GM19438 (cell line): ENCODE measurements around the gene ZNF185.

Experiments
- ATAC-seq: cut with Tn5 transposase; IDR thresholded peaks from one replicate; pipeline ENCODE4 v1.9.1; 2021; ENCODE audit warnings: low read depth; ENCODE audit not compliant: unreplicated experiment

Gene ZNF185

DNA sequence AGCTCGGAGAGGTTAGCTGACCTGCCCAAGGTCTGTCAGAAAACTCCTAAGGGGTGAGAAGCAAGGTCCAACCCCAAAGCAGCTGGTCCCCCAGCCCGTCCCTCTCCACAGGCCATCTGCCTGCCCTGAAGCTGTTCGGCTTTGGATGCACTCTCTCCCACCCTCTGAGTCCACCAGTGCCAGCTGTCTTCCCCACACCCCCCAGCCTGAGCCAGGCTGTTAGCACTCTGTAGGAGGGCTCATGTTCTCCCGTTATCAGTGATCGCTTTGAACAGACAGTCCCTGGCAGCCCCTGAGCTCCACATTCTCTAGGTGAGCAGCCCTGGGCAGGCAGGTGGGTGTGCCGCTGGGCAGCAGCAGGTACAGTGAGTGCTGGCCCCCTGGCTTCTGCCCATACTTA lies 16.0 kb downstream of the ZNF185 start:
- ATAC-seq = no peak

DNA sequence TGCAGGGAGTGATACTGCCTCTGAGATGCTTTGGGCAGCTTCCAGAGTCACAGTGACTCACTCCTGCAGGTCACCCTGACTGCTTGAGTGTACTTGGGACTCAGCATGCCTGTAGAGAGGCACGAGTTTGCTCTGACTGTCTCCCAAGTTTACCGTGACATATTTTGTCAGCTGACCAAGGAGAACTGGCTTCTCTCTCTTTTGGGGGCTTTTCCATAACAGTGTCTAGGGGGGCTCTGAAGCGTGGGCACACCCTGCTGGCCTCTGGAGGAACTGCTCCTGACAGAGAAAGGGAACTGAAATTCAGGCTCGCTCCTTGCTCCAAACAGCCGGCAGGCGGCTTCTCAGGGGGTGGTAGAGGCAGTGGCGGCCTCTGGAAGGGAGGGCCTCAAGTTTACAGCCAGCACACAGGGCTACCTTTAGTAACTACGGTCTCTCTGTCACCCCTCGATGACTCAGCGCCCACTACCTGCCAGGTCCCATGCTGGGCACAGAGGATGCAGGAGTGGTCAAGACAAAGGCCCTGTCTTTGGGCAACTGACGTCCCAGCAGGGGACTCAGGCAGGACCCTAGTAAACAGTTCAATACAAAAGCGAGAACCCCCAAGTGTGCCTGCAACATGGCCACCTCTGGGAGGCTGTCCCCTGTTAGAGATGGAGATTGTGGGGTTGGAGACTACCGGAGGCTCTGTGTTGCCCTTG lies 17.8 kb downstream of the ZNF185 start:
- ATAC-seq = peak; percentile 84

DNA sequence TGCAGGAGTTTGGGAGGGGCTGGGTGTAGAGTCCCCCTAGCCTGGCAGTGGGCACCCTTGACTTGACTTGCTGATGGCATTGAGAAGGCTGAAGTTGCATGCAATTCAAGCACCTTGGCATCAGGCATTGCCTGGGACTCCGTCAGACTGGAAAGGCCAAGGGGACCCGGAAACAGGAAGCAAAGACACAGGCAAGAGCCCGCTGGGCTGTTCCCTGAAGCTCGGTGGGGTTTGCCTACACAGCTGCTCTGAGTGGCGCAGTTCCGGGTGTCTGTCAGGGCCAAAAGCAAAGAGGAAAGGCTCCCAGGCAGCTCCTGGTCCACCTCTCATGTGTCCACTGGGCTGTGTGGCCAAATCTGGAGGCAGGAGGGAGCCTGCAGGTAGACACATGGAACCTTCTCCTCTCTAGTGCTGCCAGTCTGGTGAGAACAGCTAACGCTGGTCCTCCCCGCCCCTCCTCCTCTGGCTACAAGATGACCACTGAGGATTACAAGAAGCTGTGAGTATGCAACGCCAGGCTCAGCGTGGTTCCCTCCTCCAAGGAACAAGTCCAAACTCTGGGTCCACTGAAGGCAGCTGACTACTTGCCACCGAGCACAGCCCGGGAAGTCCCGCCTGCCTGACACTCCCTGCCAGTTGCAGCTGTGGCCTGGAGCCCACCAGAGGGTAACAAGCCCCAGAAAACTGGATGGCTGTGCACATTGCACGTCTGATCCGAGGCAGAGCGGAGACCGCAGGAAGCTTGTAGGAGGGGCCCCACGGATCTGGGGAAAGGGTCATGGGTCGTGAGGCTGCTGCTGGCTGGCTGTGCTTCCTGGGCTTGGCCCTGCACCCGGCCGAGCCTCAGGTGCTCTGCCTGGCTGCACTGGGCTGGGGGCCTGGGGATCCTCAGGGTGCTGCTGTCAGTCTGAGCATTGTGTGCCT lies 20.1 kb downstream of the ZNF185 start:
- ATAC-seq = no peak

DNA sequence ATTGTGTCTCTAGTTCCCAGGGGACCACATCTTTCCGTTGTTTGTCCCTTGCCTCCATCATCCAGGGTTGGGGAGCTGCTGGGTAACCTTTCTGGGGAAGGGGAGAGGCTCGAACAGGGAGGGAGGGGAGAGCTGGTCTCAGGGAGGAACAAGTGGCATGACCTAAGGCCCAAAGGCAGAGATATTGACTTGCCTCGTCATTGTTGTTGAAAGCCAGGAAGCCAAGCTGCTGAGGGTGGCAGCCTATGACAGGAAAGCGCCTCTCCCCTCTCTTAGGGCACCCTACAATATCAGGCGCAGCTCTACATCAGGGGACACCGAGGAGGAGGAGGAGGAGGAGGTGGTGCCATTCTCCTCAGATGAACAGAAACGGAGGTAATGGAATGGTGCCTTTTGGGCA lies 20.8 kb downstream of the ZNF185 start:
- ATAC-seq = no peak

DNA sequence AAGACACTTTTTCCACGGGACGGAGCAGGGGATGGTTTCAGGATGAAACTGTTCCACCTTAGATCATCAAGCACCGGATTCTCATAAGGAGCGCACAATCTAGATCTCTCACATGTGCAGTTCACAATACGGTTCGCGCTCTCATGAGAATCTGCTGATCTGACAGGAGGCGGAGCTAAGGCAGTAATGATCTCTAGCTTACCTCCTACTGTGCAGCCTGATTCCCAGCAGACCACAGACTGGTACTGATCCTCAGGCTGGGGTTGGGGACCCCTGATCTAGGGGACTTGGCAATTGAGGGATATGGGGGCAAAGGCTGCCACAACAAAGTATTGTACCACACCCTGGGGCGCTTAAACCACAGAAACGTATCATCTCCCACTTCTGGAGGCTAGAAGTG lies 25.7 kb downstream of the ZNF185 start:
- ATAC-seq = no peak

DNA sequence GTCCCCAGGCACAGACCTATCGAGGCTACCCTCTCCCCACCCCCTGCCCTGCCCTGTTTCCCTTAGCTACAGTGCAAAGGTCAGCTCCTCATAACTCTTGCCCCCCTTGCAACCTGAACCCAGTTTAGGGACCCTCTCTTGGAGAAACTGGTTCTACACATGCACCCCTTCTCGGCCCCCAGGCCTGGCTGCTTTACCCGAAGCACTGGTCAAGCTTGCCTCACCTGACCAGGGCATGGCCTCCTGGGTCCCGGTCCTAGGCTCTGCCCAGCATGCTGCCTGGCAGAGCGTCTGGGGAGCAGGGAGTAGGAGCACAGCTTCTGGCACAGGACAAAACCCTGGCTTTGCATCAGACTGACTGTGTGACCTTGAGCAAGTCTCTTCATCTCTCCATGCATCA lies 28.0 kb downstream of the ZNF185 start:
- ATAC-seq = peak; percentile 11

DNA sequence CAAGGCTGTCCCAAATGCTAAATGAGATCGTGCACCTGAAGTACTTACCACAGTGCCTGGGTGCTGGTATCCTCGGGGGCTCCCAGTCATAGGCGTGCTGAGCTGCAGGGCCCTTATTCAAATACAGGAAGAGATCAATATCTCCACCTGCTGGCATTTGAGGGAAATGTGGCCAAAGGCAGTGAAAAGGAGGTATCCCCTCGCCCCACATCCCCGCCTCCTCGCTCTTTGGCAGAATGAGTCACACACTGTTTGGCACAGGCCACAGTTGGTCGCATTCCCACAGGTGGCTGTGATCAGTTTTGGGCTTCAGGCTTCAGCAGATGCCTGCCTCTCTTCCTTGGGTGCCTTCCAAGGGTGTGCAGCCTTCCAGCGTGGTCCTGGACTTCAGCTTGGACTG lies 28.4 kb downstream of the ZNF185 start:
- ATAC-seq = peak; percentile 83

DNA sequence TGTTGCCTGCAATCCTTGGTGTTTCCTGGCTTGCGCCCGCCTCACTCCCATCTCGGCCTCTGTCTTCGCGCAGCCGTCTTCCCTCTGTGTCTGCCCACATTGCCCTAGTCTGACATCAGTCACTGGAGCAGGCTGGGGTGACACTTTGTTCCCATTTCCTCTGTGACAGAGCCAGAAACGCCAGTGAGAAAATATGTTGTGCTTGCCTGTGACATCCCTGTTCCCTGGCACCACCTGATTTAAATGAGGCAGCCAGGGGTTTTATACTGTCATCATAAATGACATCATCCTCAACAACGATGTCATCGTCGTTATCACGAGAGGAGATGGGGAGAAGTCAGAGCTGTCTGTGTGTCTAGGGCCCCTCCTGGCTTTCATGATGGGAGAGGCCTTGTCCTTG lies 29.1 kb downstream of the ZNF185 start:
- ATAC-seq = no peak

DNA sequence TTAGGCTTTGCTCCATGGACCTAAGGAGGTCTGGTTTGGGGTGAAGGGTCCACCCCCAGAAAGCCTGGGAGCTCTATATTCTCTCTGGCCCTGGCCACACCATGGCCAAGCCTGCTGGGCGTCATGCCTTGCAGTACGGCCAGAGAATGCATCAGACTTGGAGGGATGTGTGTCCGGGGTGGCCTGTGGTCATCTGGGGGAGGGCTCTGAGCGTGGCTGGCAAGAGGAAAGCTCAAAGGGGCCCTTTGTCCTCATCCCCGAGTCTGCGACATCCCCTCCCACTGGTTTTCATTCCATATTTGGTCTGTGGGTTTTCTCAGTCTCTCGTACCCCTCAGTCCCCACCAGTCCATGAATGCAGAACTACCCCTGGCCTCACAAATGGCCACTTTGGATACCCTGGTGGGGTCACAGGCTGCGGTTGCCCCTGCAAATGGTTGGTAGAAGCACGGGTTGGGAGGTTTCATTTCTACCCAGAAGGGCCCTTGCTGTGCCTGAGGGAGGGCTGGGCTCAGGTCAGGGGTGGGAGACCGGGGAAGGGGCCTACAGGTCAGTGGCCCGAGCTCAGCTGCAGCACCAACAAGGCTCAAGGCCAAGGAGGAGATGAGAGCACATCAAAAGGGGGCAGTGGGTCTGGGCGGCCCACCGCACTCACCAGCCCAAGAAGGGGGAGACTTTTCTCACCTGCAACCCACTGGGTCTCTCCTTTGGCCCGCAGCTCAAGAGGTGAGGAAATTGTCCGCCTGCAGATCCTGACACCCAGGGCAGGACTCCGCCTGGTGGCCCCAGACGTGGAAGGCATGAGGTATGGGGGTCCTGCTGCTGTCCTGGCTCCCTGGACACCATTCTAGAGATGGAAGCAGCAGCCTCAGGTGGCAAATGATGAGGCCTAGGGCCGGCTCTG lies 30.2 kb downstream of the ZNF185 start:
- ATAC-seq = no peak

DNA sequence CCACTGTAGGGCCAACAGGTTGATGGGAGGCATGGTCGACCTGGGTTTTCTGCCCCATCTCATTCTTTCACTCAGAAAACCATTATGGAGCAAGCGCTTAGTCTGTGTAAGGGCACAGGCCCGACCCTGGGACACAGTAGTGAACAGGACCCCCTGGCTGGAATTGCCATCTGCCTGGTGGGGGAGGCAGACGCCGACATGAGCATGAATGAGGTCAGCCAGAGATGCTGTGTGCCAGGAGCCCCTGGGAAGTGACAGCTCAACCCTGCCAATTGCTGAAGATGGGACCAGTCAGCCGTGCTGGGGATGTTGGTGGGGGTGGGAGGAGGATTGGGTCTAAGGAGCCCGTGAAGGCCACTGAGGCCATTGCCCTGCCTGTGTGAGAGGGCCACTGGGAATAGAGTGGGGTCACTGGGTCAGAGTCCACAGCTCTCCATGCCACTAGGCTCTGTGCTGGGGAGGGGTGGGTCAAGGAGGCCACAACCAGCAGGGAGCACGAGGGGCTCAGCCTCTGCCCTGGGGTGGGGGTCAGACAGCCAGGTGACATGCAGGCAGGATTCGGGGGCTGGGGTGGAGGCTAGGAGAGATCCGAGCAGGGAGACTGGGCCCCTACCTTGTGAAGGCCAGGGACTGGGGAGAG lies 31.0 kb downstream of the ZNF185 start:
- ATAC-seq = no peak

DNA sequence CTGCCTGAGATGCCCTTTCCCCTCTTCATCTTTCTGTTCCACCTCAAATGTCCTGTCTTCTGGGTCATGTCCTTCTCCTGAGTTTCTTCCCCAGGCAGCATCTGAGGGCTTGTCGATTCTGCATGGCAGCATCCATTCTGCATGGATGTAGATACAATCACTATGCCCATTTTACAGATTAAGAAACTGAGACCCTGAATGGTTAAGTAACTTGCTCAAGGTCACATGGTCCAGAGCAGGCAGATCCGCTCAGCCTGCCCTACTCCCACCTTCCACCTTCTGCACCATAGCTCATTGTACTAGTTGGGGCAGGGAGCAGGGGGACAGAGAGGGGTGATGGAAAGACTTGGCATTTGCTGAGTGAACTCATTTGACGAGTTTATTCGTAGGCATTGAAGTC lies 32.0 kb downstream of the ZNF185 start:
- ATAC-seq = no peak

DNA sequence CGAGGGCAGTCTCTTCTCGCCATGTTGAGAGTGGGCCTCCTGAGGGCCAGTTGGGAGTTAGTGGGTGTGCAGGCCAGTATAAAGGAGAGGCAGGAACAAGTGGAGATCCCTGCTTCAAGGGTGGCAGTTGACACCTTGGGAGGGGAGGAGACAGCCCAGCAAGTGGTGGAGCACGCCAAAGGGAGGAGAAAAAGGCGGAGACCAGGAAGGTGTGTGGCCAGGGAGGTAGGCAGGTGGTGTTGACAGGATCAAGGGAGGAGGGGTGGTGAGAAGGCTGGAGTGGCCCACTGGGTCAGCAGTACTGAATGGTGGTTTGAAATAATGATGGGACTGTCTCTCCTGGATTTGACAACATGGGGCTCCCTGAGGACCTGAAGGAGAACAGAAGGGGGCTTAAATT lies 32.6 kb downstream of the ZNF185 start:
- no peak for ATAC-seq

DNA sequence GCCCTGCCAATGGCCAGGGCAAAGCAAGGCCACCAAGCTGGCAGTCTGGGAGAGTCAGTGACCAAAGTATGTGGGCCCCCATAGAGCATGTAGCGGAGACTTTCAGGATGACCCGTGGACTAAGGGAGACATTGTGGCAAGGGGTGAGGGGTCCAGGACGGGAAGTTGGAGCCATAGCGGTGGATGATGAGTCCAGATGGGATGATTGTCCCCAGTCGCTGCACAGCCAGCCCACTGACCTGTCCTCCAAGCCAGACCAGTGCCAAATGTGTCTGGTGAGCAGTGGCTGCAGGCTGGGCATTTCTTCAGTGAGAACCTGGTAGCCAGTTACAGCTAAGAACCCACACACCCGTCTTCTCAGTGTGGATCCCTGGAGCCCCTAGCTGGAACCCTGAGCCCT lies 34.3 kb downstream of the ZNF185 start:
- no peak for ATAC-seq

DNA sequence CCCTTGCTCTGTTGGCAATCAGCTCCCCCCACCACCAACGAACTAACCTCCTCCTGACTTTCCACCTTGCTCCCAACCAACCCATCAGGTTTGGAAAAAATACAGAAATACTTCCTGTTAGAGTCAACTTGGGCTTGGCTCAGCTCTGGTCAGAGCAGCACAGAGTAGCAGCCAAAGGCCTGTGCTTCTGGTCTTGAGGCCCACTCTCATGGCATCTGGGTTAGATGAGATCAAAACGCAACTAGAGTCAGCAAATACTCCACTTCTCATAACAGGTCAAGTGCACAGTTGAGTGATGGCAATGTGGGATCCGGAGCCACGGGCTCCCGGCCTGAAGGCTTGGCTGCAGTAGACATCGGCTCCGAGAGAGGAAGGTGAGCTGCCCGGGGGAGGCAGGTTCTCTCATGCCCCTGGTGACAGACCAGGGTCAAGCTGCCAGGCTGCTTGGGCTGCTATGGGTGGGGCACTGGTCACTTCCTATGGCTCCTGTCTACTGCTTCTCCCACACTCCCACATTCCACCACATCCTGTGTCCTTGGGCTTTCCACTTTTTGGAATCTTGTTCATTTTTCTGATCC lies 34.8 kb downstream of the ZNF185 start:
- no peak for ATAC-seq

DNA sequence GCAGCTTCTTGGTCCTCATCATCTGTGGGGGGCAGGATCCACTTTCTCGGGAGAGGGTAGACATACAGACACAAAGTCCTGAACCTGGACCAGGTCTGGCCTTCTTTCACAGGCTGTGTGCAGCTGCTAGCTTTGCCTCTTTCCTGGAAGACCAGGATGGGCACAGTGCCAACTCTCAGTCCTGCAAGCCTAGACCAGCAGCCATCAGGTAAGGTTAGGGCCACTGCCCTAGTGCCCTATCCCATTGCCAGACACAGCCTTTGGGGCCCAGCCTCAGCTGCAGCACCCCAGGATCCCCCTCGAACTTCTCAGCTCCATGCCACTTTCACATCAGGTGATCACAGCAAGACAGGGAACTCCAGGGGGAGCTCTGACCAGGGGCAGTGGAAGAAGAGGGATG lies 38.4 kb downstream of the ZNF185 start:
- ATAC-seq = no peak

DNA sequence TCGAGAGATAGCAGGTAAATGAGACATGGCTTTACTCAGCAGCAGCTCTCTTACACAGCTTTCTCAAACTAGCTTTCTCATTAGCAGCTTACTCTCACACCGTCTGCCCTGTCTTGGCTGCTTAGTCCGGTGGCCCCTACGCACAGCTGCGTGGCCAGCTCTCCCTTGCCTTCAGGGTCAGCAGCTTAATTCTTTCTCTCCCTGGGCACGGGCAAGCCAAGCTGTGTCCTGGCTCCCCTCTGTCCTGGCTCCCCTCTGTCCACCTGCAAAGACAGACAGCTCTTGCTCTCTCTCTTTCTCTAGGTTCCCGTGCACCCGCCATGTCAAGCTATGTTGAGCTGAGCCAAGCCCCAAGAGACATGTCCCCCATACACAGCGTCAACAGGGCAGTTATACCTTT lies 39.4 kb downstream of the ZNF185 start:
- no peak for ATAC-seq

DNA sequence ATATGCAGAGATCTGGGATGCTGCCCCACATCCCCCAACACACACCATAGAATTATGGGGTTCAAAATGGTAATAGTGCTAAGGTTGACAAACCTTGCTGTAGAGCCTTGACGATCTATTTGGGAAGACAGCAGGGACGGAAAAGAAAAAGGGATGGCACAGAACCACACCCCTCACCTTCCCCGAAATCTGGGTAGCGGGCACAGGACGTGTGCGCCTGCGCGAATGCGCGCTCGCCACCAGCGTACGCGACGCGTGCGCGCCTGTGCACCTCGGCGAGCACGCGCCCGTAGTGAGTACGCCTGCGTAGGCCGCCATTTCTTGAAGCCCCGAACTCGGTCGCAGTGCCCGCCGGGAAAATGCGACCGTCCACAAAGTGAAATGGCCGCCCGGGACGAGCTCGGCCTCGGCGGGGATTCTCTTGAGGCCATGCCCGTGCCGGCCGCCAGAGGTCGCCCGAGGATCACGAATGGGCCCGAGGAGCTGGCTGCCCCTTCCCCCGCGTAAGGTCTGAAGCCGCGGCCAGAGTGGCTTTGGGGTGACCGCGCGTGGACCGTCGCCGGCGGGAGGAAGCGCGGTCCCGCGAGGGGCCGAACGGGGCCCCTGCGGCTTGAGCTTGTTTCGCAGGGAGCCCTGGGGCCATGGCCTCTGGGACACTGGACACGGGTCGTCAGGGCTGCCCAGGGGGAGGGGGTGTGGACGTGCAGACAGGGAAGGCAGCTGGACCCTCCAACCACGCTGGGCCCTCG lies 43.6 kb downstream of the ZNF185 start:
- peak; percentile 84 for ATAC-seq

DNA sequence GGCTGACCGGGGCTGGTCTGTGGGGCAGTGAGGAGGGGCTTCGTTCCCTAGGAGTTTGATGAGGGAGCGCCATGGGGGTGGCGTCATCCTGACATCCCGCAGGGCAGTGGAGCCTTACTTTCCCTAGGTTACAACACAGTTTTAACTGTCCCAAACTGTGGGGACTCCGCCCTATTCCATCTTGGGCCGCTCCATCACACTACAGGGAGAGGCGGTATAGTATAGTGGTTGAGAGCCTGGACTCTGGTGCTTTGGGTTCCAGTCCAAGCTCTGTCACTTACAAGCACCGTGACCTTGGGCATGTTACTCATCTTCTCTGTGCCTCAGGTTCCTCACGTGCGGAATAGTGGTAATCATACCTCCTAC lies 44.2 kb downstream of the ZNF185 start:
- ATAC-seq = no peak

DNA sequence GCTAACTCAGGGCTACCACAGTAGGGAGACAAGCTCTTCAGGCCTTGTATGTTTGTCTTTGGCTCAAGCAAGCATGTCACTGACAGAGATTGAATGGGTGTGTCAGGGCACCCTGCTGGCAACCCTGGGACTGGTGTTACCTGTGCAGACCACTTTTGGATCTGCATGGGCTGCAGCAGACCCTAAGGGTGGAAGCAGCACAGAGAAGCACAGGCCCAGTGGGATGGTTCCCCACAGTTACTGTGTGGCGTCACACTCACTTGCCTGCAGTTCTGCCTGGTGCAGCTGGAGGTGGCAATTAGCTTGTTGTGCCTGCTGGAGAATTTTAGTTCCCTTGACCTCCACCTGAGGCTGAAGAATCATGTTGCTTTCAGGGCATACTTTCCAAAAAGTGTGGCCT lies 46.0 kb downstream of the ZNF185 start:
- ATAC-seq = no peak
